Spleen (tissue), 11 donors: Measurements from ENCODE around the gene TTC22. TPM values are rescaled to one million over a fixed set of nuclear protein-coding genes. Genes with fewer than 3 reads are reported as not detected.

Experiments
- DNase-seq: peaks from one replicate; pipeline ENCODE4 v3.0.0-alpha.2; 2020
- H3K27ac ChIP-seq, 8 donors: fragments of 200-600 bp; sonication (generic) in 7 of 8; 1 replicate in 4 of 8; 2 replicates in 4 of 8; pipeline versions ENCODE4 v1.5.0 to v1.8.0; 2016 to 2021; ENCODE audit warnings: inconsistent platforms in 4 of 8, mild to moderate bottlenecking in 4 of 8, moderate library complexity in 1 of 8
- H3K27me3 ChIP-seq, 7 donors: fragments of 200-600 bp; sonication (generic) in 6 of 7; replicated peaks in 1 of 7; 1 replicate in 4 of 7; 2 replicates in 3 of 7; pipeline versions ENCODE4 v1.5.0 to v1.8.0; 2016 to 2021; ENCODE audit warnings: inconsistent platforms in 3 of 7, mild to moderate bottlenecking in 1 of 7
- H3K36me3 ChIP-seq, 6 donors: fragments of 200-600 bp; sonication (generic) in 5 of 6; 1 replicate in 4 of 6; 2 replicates in 2 of 6; pipeline versions ENCODE4 v1.5.0 to v1.8.0; 2016 to 2021; ENCODE audit warnings: inconsistent platforms in 2 of 6
- H3K4me1 ChIP-seq, 6 donors: fragments of 200-600 bp; sonication (generic) in 5 of 6; 1 replicate in 3 of 6; 2 replicates in 3 of 6; pipeline versions ENCODE4 v1.5.0 to v1.8.0; 2016 to 2021; ENCODE audit warnings: inconsistent platforms in 3 of 6
- H3K4me3 ChIP-seq, 8 donors: fragments of 200-600 bp; sonication (generic) in 7 of 8; 1 replicate in 4 of 8; 2 replicates in 4 of 8; pipeline versions ENCODE4 v1.5.0 to v1.8.0; 2016 to 2021; ENCODE audit warnings: inconsistent platforms in 4 of 8, mild to moderate bottlenecking in 4 of 8, moderate library complexity in 2 of 8
- H3K9me3 ChIP-seq, 8 donors: fragments of 200-600 bp; sonication (generic) in 7 of 8; 1 replicate in 4 of 8; 2 replicates in 4 of 8; pipeline versions ENCODE4 v1.5.0 to v1.8.0; 2016 to 2021; ENCODE audit warnings: inconsistent platforms in 4 of 8
- CTCF ChIP-seq, 11 experiments: fragments of 200-600 bp in 7 of 11; fragments of 450-650 bp in 4 of 11; sonication (generic) in 4 of 11; IDR thresholded peaks in 8 of 11; conservative IDR thresholded peaks in 3 of 11; 1 replicate in 7 of 11; 2 replicates in 4 of 11; pipeline versions ENCODE4 v1.4.0 to v1.8.0; 2016 to 2021; ENCODE audit warnings: antibody characterized with exemption in 11 of 11, inconsistent platforms in 4 of 11, mild to moderate bottlenecking in 1 of 11
- POLR2A ChIP-seq, 3 donors: fragments of 450-650 bp; IDR thresholded peaks; one replicate each; pipeline ENCODE4 v1.5.1; 2017; ENCODE audit warnings: antibody characterized with exemption in 3 of 3, mild to moderate bottlenecking in 1 of 3
- POLR2AphosphoS5 ChIP-seq, 3 donors: sonication (generic); formaldehyde crosslinking; IDR thresholded peaks; one replicate each; pipeline ENCODE4 v1.5.1; 2017; ENCODE audit warnings: antibody characterized with exemption in 3 of 3
- WGBS, 5 donors: extraction: QIAGEN DNeasy Blood & Tissue Kit in 3 of 5; methylation state at CpG; one replicate each; pipeline versions ENCODE4 v1.1.5 to v1.1.7; 2013 to 2018; 5-methylcytosine and 5-hydroxymethylcytosine counted together
- intact Hi-C: fragments of 100-400 bp; cut with DNase I; formaldehyde crosslinking; loops from one replicate; pipeline ENCODE4 v1.15.0; 2023; ENCODE audit warnings: low total_unique reads
- polyA plus RNA-seq, 3 donors: library from polyadenylated mRNA; stranded (reverse); fragments of 200-250 nt; gene quantifications; one replicate each; pipeline ENCODE4 v1.2.1, GENCODE V29; 2013
- total RNA-seq, 7 donors: library from RNA; depleted of rRNA in 3 of 7; stranded (reverse); fragments of >200 nt in 3 of 7; fragmentation: NEBNext Ultra II Directional in 4 of 7; extraction: Animal tissue kit (Norgen Biotek cat#: 25700) in 4 of 7; gene quantifications; one replicate each; pipeline versions ENCODE4 v1.1.0 to v1.2.1, GENCODE V29; 2016 to 2021
- donor health status: healthy with polysubstance abuse.
- donor health status: DM: no; HTN: no; CAD: no; lungs with moderate emphysema.
- donor health status: DM: no; HTN: no; CAD: no.
- donor health status: Bipolar disorder and iron deficiency.
- donor health status: healthy.
- donor health status: DM: no; HTN: no; CAD: no.
- donor health status: DM: yes; HTN: yes; CAD: no.

Gene TTC22
- total and polyA plus RNA-seq, 10 donors, result 0.73 to 6.4 (median 3.5) TPM

GRCh38 chr1:54743416-54744226, 57.5 kb downstream of the TTC22 start:
- no peak for TF ChIP-seq POLR2A (IDR thresholded peaks at IDR 0.05)
- TF ChIP-seq POLR2AphosphoS5 (IDR thresholded peaks at IDR 0.05), result no peak
- no peak for TF ChIP-seq CTCF (IDR thresholded peaks at IDR 0.05 in 8 of 11, conservative IDR thresholded peaks at IDR 0.05 in 3 of 11)
- Histone ChIP-seq H3K4me1 (no peaks in the 10 kb centered on the region), H3K36me3 (peaks cover 3 to 71% (median 49%) of the 10 kb centered on the region in 6 donors), H3K27ac (no peak overlapping the region), H3K9me3 (no peaks in the 10 kb centered on the region), H3K4me3 (no peak overlapping the region), H3K27me3 (no peaks in the 10 kb centered on the region)
- DNase-seq, result no peak
- intact Hi-C loops, result no loop called here
- 65 to 88% (median 88%) methylated on average over 10 to 12 of the region's 12 CpGs for WGBS, 5 donors

GRCh38 chr1:54742282-54742681, 58.8 kb downstream of the TTC22 start:
- no peak for DNase-seq
- Histone ChIP-seq H3K4me1 (no peaks in the 10 kb centered on the region), H3K27me3 (no peaks in the 10 kb centered on the region), H3K36me3 (peaks cover 3 to 84% (median 63%) of the 10 kb centered on the region in 6 donors), H3K4me3 (no peak overlapping the region), H3K9me3 (no peaks in the 10 kb centered on the region), H3K27ac (no peak overlapping the region)
- intact Hi-C loops, result no loop called here
- WGBS, 5 donors, result 62 to 93% (median 84%) methylated on average over 2 to 4 of the region's 4 CpGs
- no peak for TF ChIP-seq POLR2A (IDR thresholded peaks at IDR 0.05)
- no peak for TF ChIP-seq CTCF (IDR thresholded peaks at IDR 0.05 in 8 of 11, conservative IDR thresholded peaks at IDR 0.05 in 3 of 11)
- TF ChIP-seq POLR2AphosphoS5 (IDR thresholded peaks at IDR 0.05), result no peak

GRCh38 chr1:54741531-54741930, 59.6 kb downstream of the TTC22 start:
- Histone ChIP-seq H3K36me3 (peaks cover 3 to 92% (median 70%) of the 10 kb centered on the region in 6 donors), H3K9me3 (no peaks in the 10 kb centered on the region), H3K27ac (no peak overlapping the region), H3K27me3 (no peaks in the 10 kb centered on the region), H3K4me3 (no peak overlapping the region), H3K4me1 (no peaks in the 10 kb centered on the region)
- intact Hi-C loops, result no loop called here
- 88 to 97% (median 96%) methylated on average over 4 of the region's 4 CpGs for WGBS, 5 donors
- DNase-seq, result no peak
- TF ChIP-seq POLR2AphosphoS5 (IDR thresholded peaks at IDR 0.05) (no peak), POLR2A (IDR thresholded peaks at IDR 0.05) (no peak), CTCF (IDR thresholded peaks at IDR 0.05 in 8 of 11, conservative IDR thresholded peaks at IDR 0.05 in 3 of 11) (no peak)

- Histone ChIP-seq H3K9me3 (no peaks in the 10 kb centered on the region), H3K36me3 (peaks cover 3 to 100% (median 93%) of the 10 kb centered on the region in 6 donors), H3K27ac (no peak overlapping the region), H3K27me3 (no peaks in the 10 kb centered on the region), H3K4me3 (no peak overlapping the region), H3K4me1 (no peaks in the 10 kb centered on the region)
- 95 to 97% (median 96%) methylated on average over 6 of the region's 6 CpGs for WGBS, 5 donors
- intact Hi-C loops, result no loop called here
- no peak for DNase-seq
- TF ChIP-seq POLR2A (IDR thresholded peaks at IDR 0.05), result no peak
- TF ChIP-seq CTCF (IDR thresholded peaks at IDR 0.05 in 8 of 11, conservative IDR thresholded peaks at IDR 0.05 in 3 of 11), result no peak
- no peak for TF ChIP-seq POLR2AphosphoS5 (IDR thresholded peaks at IDR 0.05)
These were observed 62.9 kb downstream of the TTC22 start for GRCh38 chr1:54738244-54738643.
